CD14-positive monocyte (primary cell): Measurements from ENCODE around the gene RERE. TPM values are rescaled to one million over a fixed set of nuclear protein-coding genes. Genes with fewer than 3 reads are reported as not detected.

ENCODE experiments used
- DNase-seq, 3 donors: peaks; one replicate each; pipeline ENCODE4 v3.0.0-alpha.2; 2011 to 2022
- H2AFZ ChIP-seq: 2 replicates; pipeline ENCODE4 v1.6.0; 2012; ENCODE audit warnings: mild to moderate bottlenecking, low read depth, low read length, inconsistent platforms; ENCODE audit not compliant: insufficient read depth, poor library complexity, severe bottlenecking
- H3K27ac ChIP-seq, 2 donors: 1 replicate in 1 of 2; 2 replicates in 1 of 2; pipeline ENCODE4 v1.5.1; 2012 to 2013; ENCODE audit warnings: low read length in 2 of 2, control low read depth in 1 of 2, inconsistent platforms in 1 of 2, low read depth in 1 of 2, mild to moderate bottlenecking in 1 of 2
- H3K27me3 ChIP-seq, 2 donors: one replicate each; pipeline versions ENCODE4 v1.6.0 to v1.6.1; 2011 to 2013; ENCODE audit warnings: low read length in 2 of 2; ENCODE audit not compliant: control insufficient read depth in 2 of 2, insufficient read depth in 2 of 2
- H3K36me3 ChIP-seq, 2 donors: replicated peaks in 1 of 2; 1 replicate in 1 of 2; 2 replicates in 1 of 2; pipeline versions ENCODE4 v1.5.1 to v1.6.1; 2012 to 2013; ENCODE audit warnings: low read length in 2 of 2, control low read depth in 1 of 2, inconsistent platforms in 1 of 2, mild to moderate bottlenecking in 1 of 2; ENCODE audit not compliant: insufficient read depth in 2 of 2, control insufficient read depth in 1 of 2
- H3K4me1 ChIP-seq, 2 donors: 1 replicate in 1 of 2; 2 replicates in 1 of 2; pipeline versions ENCODE4 v1.5.1 to v1.6.1; 2012 to 2013; ENCODE audit warnings: low read length in 2 of 2, control low read depth in 1 of 2, inconsistent platforms in 1 of 2, mild to moderate bottlenecking in 1 of 2, moderate library complexity in 1 of 2; ENCODE audit not compliant: insufficient read depth in 2 of 2, control insufficient read depth in 1 of 2
- H3K4me2 ChIP-seq: replicated peaks from 2 replicates; pipeline ENCODE3; 2012; ENCODE audit warnings: low read length, moderate library complexity, mild to moderate bottlenecking; ENCODE audit not compliant: poor library complexity, severe bottlenecking; ENCODE audit errors: extremely low read depth
- H3K4me3 ChIP-seq, 3 experiments: fragments of 200-600 bp in 1 of 3; sonication (generic) in 1 of 3; replicated peaks in 1 of 3; 1 replicate in 2 of 3; 2 replicates in 1 of 3; pipeline ENCODE4 v1.5.1; 2011 to 2013; ENCODE audit warnings: low read length in 3 of 3, mild to moderate bottlenecking in 3 of 3, control low read depth in 2 of 3, low read depth in 2 of 3, inconsistent platforms in 1 of 3, moderate library complexity in 1 of 3
- H3K79me2 ChIP-seq: 2 replicates; pipeline ENCODE4 v1.6.0; 2012; ENCODE audit warnings: mild to moderate bottlenecking, control low read depth, inconsistent platforms, low read length, moderate library complexity; ENCODE audit not compliant: insufficient read depth
- H3K9ac ChIP-seq: 2 replicates; pipeline ENCODE4 v1.6.0; 2017; ENCODE audit warnings: low read length, mild to moderate bottlenecking; ENCODE audit not compliant: insufficient read depth, poor library complexity, severe bottlenecking
- H3K9me3 ChIP-seq, 2 donors: replicated peaks in 1 of 2; 1 replicate in 1 of 2; 2 replicates in 1 of 2; pipeline versions ENCODE4 v1.5.1 to v1.6.1; 2012 to 2013; ENCODE audit warnings: low read length in 2 of 2, control low read depth in 1 of 2; ENCODE audit not compliant: control insufficient read depth in 1 of 2, insufficient read depth in 1 of 2
- H4K20me1 ChIP-seq: 2 replicates; pipeline ENCODE4 v1.6.0; 2012; ENCODE audit warnings: mild to moderate bottlenecking, low read length, control low read depth, moderate library complexity; ENCODE audit not compliant: insufficient read depth
- H3K27ac Mint-ChIP-seq, 7 donors: one replicate each; pipeline ENCODE4 v1.8.0; 2020; ENCODE audit warnings: mild to moderate bottlenecking in 7 of 7, mixed read lengths in 7 of 7, moderate library complexity in 6 of 7, inconsistent platforms in 2 of 7
- H3K27me3 Mint-ChIP-seq, 3 donors: one replicate each; pipeline ENCODE4 v1.8.0; 2021 to 2022; ENCODE audit warnings: low read depth in 3 of 3, mild to moderate bottlenecking in 3 of 3, mixed read lengths in 3 of 3, moderate library complexity in 3 of 3, inconsistent platforms in 1 of 3
- H3K36me3 Mint-ChIP-seq, 2 donors: one replicate each; pipeline ENCODE4 v1.8.0; 2020; ENCODE audit warnings: mixed read lengths in 2 of 2, inconsistent platforms in 1 of 2, mild to moderate bottlenecking in 1 of 2
- H3K4me1 Mint-ChIP-seq: one replicate; pipeline ENCODE4 v1.8.0; 2020; ENCODE audit warnings: mild to moderate bottlenecking, mixed read lengths
- H3K4me3 Mint-ChIP-seq, 2 donors: one replicate each; pipeline ENCODE4 v1.8.0; 2020; ENCODE audit warnings: mild to moderate bottlenecking in 2 of 2, mixed read lengths in 2 of 2, moderate library complexity in 1 of 2
- H3K9me3 Mint-ChIP-seq, 7 donors: one replicate each; pipeline ENCODE4 v1.8.0; 2020 to 2022; ENCODE audit warnings: mixed read lengths in 7 of 7, mild to moderate bottlenecking in 6 of 7, moderate library complexity in 6 of 7, inconsistent platforms in 2 of 7
- CTCF ChIP-seq: fragments of 200-600 bp; IDR thresholded peaks from one replicate; pipeline ENCODE4 v1.8.0; 2022; ENCODE audit warnings: antibody characterized with exemption, mild to moderate bottlenecking
- WGBS: methylation state at CpG from one replicate; pipeline ENCODE4 v1.1.5; 2013; ENCODE audit warnings: missing lambda C conversion rate; ENCODE audit not compliant: insufficient coverage; 5-methylcytosine and 5-hydroxymethylcytosine counted together
- intact Hi-C, 2 donors: fragments of 100-400 bp; cut with micrococcal nuclease; formaldehyde crosslinking; loops; one replicate each; pipeline versions ENCODE4 v1.15.0 to v1.15.1; 2023
- polyA plus RNA-seq, 3 donors: library from polyadenylated mRNA; depleted of rRNA in 1 of 3; unstranded in 2 of 3; stranded (reverse) in 1 of 3; fragments of 300-500 nt in 2 of 3; fragments of >200 nt in 1 of 3; fragmentation: Illumina TruSeq in 2 of 3; gene quantifications; 1 replicate in 2 of 3; 2 replicates in 1 of 3; pipeline ENCODE4 v1.2.3, GENCODE V29; 2012 to 2021

RERE gene
- polyA plus RNA-seq, 3 donors = 1.2 to 19.4 (median 3.8) TPM

DNA sequence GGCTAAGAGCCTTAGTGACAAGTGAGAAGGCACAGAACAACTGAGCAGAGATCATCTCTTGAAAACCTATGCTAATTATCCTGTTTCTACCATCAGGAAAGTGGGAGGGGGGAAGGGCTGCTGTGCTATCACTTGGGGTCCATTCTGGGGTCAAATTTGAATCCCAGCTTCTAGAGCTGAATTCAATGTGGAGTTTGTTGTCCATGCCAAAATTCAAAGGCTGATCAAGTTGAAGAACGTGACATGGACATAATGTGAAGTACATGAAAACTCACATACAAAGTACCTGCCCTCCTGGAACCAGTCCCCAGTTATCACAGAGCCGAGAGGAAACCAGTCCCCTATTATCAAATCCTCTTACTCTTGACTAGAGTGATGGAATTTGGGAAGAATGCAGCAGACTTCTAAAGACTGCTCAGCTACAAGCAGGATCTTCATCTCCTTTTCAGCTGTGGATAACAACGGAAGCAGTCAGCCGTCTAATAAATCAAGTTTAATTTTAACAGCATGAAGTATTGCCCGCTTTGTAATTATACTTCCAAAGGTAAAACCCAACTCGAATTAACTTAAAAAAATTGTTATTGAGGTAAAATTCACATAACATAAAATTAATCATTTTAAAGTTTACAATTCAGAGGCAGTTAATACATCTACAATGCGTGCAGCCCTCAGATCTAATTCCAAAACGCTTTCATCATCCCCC lies 421.2 kb downstream of the RERE start:
- H3K27ac Mint-ChIP-seq = peak overlapping the region; percentile 75 to 97 (median 91)
- H3K36me3 ChIP-seq = peaks cover 17 to 60% of the 10 kb centered on the region in 2 donors
- H3K36me3 Mint-ChIP-seq = peaks cover 38 to 46% of the 10 kb centered on the region in 2 donors
- no peak for DNase-seq
- peaks cover 81% of the 10 kb centered on the region for H3K79me2 ChIP-seq
- H3K4me2 ChIP-seq = peak overlapping the region; percentile 74
- TF ChIP-seq CTCF = no peak
- no peak overlapping the region for H3K9ac ChIP-seq
- WGBS = 40% methylated on average over 2 of the region's 8 CpGs
- H2AFZ ChIP-seq = no peak overlapping the region
- no peaks in the 10 kb centered on the region for H3K9me3 Mint-ChIP-seq
- no peaks in the 10 kb centered on the region for H3K27me3 ChIP-seq
- peak overlapping the region; percentile 76 to 89 for H3K4me3 Mint-ChIP-seq
- H3K4me1 ChIP-seq = peaks cover 42 to 44% of the 10 kb centered on the region in 2 donors
- peaks cover 54% of the 10 kb centered on the region for H3K4me1 Mint-ChIP-seq
- H3K27me3 Mint-ChIP-seq = peaks cover 0 to 2% (median 0%) of the 10 kb centered on the region in 3 donors
- peak overlapping the region in 1 of 2 donors; percentile 78 for H3K27ac ChIP-seq
- peaks cover 98% of the 10 kb centered on the region for H4K20me1 ChIP-seq
- H3K4me3 ChIP-seq = peak overlapping the region in 2 of 3 experiments; percentile 65 to 76
- no peaks in the 10 kb centered on the region for H3K9me3 ChIP-seq
- intact Hi-C loops = no loop called here

- Mint-ChIP-seq H3K36me3 (peaks cover 38 to 45% of the 10 kb centered on the region in 2 donors), H3K9me3 (no peaks in the 10 kb centered on the region), H3K27ac (peak overlapping the region; percentile 75 to 97 (median 91)), H3K4me1 (peaks cover 62% of the 10 kb centered on the region), H3K4me3 (peak overlapping the region; percentile 76 to 89), H3K27me3 (peaks cover 0 to 2% (median 0%) of the 10 kb centered on the region in 3 donors)
- Histone ChIP-seq H3K4me3 (peak overlapping the region; percentile 45 to 76 (median 65)), H3K9me3 (no peaks in the 10 kb centered on the region), H2AFZ (no peak overlapping the region), H3K79me2 (peaks cover 84% of the 10 kb centered on the region), H3K4me1 (peaks cover 47 to 52% of the 10 kb centered on the region in 2 donors), H3K36me3 (peaks cover 17 to 60% of the 10 kb centered on the region in 2 donors), H3K9ac (peak overlapping the region; percentile 45), H4K20me1 (peaks cover 100% of the 10 kb centered on the region), H3K27me3 (no peaks in the 10 kb centered on the region), H3K27ac (peak overlapping the region; percentile 61 to 78), H3K4me2 (peak overlapping the region; percentile 74)
- intact Hi-C loops = no loop called here
- TF ChIP-seq CTCF = no peak
- peak; percentile 25 to 54 (median 54) for DNase-seq
- WGBS = no CpG with 5 or more reads among the region's 2 CpGs
Observed at GRCh38 chr1:8395433-8395866, 422.0 kb downstream of the RERE start.
